Bone marrow (tissue), 2 donors: Measurements from ENCODE around the gene DDX41.
A peak's percentile ranks its signal among the peaks of the same experiment; 100 is the strongest.

ENCODE experiments used
- DNase-seq, 2 donors: peaks; one replicate each; lab custom pipeline; 2025; lab: John Stamatoyannopoulos, UW

DDX41 gene

DNA sequence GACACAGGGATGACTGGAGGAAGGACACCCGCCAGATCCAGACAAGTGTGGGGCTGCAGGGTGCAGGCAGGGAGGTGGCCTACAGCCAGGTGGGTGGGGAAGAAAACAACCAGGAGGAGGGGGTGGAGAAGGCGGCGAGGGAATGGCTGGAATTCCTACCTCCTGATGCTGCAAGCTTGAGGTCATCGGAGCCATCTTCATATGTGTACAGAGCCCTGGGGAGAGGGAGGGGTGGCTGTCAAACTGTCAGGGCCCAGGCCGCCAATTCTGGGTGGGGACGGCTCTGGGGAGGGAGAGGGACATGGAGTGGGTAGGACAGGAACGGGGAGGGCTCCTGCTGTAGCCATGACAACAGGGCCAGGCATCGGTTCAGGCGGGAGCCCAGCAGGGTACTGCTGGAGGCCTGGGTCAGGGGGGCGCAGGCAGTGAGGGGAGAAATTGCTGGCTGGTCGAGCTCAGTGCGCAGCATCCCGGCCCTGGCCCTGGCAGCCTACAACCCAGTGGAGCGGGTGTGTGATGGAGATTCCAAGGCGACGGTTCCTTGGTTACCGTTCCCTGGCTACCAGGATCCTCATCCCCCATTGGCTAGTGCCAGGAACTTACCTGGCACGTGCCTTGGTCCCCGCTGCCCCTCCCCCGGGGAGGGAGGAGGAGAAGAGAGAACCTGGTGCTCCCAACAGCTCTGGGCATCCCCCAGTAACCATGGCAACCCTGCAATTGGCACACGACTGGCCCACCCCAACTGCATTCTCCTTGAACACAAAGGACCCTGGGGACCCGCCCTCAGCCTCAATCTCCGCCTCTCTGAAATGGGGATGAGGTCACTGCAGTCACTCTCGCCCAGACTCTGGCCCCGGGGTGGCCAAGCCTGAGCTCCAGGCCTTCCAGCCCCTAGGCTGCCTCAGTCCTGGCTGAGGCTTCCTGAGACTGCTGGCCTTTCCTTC is 47.8 kb downstream of the DDX41 start:
- no peak for DNase-seq

DNA sequence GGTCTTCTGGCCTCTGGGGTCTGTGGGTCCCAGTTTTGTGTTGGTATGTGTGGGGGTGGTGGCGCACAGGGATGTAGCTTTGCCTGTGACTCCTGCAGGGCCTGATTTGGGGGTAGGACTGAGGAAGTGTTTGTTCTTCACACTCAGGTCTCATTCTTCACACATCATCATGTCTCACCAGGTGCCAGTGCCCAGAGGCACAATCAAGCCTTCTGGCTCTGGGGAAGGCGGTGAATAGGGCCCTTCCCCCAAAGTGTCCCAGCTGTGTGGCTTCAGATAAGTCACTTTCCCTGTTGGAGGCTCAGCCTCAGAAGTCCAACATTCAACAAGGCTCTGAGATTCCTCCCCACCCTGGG is 48.5 kb downstream of the DDX41 start:
- DNase-seq = no peak

DNA sequence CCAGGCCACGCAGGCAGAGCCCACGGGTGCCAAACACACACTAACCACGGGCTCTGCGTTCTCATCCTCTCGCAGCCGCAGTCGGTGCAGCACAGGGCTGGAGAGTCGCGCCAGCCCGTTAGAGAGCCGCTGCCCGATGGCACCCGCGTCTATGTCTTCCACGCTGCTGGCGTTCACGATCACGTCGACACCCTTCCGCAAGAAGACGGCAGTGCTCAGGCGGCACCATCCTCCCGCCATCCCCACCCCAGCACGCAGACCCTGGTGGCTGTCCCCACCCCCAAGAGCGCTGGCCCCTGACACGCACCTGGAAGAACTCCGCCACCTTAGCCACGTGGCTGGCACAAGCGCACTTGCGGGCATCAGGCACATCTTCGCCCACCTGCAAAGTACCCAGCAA is 49.3 kb downstream of the DDX41 start:
- DNase-seq = no peak

DNA sequence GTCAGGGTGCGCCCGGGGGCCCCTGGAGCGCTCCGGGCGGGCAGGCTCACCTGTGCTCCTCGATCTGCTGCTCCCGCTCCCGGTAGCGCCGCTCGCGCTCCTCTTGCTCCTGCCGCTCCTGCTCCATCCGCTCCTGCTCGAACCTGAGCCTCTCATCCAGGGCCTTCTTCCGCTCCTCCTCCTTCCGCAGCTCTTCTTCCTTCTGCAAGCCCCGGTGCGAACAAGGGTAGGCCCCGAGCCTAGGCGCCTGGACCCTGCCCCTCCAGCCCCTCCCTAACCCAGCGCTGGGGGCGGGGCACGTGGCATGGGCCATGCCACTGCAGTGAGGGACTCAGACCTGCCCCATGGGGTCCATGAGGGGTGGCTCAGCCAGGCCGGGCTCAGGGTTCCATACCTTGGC is 49.9 kb downstream of the DDX41 start:
- no peak for DNase-seq

DNA sequence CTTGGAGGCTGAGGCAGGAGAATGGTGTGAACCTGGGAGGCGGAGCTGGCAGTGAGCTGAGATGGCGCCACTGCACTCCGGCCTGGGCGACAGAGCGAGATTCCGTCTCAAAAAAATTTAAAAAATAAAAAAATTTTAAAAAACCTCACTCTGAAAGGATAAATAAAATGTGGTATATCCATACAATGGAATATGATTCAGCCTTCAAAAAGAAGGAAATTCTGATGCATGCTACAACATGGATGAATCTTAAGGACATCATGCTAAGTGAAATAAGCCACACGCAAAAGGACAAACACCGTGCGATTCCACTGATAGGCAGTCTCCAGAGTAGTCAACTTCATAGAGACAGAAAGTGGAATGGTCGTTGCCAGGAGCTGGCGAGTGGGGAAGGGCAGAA is 51.7 kb downstream of the DDX41 start:
- no peak for DNase-seq

DNA sequence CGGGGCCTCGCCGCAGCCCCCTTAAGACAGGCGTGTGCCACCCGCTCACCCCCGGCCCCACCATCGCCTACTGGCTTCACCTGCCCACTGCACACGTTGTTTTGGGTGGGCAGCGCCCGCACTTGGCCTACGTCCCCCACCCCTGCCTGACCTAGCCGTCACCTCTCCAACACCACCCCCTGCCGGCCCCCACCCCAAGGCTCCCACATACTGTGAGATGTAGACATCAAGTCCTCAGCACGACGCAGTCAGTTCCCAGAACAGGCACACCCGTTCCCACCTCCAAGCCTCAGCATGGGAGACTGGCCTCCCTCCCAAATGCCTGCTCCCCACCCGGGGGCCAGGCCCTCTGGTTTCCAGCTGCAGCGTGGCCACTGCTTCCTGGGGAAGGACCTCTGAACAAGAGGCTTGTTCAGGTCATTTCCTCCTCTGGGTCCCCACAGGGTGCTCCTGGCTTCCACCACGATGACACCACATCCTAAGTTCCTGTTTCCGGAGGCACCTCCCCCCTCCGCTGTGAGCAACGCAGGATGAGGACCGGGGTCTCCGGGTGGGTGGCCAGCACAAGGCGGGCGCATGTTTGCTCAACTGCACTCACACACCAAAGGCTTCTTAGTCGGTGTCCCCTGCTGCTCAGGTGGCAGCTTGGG is 54.6 kb downstream of the DDX41 start:
- DNase-seq = peak; percentile 7 to 20
